NCI-H1048 (cell line): Measurements from ENCODE around the gene PLEKHM1.

Experiments used
- DNase-seq: peaks from one replicate; lab custom pipeline; 2025; lab: John Stamatoyannopoulos, UW

PLEKHM1 gene

GRCh38 chr17:45398800-45399199 is 91.7 kb downstream of the PLEKHM1 start:
- DNase-seq = no peak

GRCh38 chr17:45397796-45398195 is 92.7 kb downstream of the PLEKHM1 start:
- no peak for DNase-seq

- DNase-seq = no peak
Observed at GRCh38 chr17:45396496-45397205, 93.9 kb downstream of the PLEKHM1 start.

- no peak for DNase-seq
Observed at GRCh38 chr17:45395569-45396415, 94.7 kb downstream of the PLEKHM1 start.

- no peak for DNase-seq
Observed at GRCh38 chr17:45394913-45395568, 95.5 kb downstream of the PLEKHM1 start.

GRCh38 chr17:45394564-45394912 is 96.0 kb downstream of the PLEKHM1 start:
- DNase-seq = no peak

- DNase-seq = no peak
Observed at GRCh38 chr17:45394091-45394490, 96.4 kb downstream of the PLEKHM1 start.

- DNase-seq = no peak
Observed at GRCh38 chr17:45393411-45393810, 97.1 kb downstream of the PLEKHM1 start.

GRCh38 chr17:45391918-45392317 is 98.6 kb downstream of the PLEKHM1 start:
- no peak for DNase-seq

GRCh38 chr17:45391291-45391690 is 99.2 kb downstream of the PLEKHM1 start:
- DNase-seq = no peak

GRCh38 chr17:45389354-45389753 is 101.2 kb downstream of the PLEKHM1 start:
- no peak for DNase-seq

- no peak for DNase-seq
Observed at GRCh38 chr17:45388604-45389325, 101.8 kb downstream of the PLEKHM1 start.

GRCh38 chr17:45387739-45388138 is 102.8 kb downstream of the PLEKHM1 start:
- DNase-seq = no peak

- no peak for DNase-seq
Observed at GRCh38 chr17:45386178-45386577, 104.3 kb downstream of the PLEKHM1 start.
